ENCODE measurements around the gene TYW1B. TPM values are rescaled to one million over a fixed set of nuclear protein-coding genes. Genes with fewer than 3 reads are reported as not detected.
"Not testable (repeated sequence)": the region's sequence is repeated elsewhere in the genome, so short reads cannot be mapped to it uniquely, and the experiment has no call there.

TYW1B gene
- total RNA-seq, 1 experiment from 2014 or later: 5.5 TPM

GRCh38 chr7:72816370-72817157 is 11.4 kb downstream of the TYW1B start:
- H3K18ac ChIP-seq (ENCODE audit: insufficient read length, low read depth, low read length); H4K91ac ChIP-seq (ENCODE audit: insufficient read length, low read depth, low read length); H3K79me2 ChIP-seq (ENCODE audit: insufficient read depth, low read length); H3K23me2 ChIP-seq (ENCODE audit: insufficient read length, low read depth, low read length, poor library complexity, severe bottlenecking); H4K8ac ChIP-seq (replicated peaks; ENCODE audit: insufficient read length, low read depth, low read length); H2BK120ac ChIP-seq (ENCODE audit: low read depth, low read length, poor library complexity, severe bottlenecking); H3K9me3 ChIP-seq (ENCODE audit: control insufficient read depth, low read depth, low read length); H3K14ac ChIP-seq (ENCODE audit: insufficient read depth, low read length); H3K79me1 ChIP-seq (ENCODE audit: insufficient read depth, low read depth, low read length, poor library complexity, severe bottlenecking); H4K5ac ChIP-seq (ENCODE audit: insufficient read length, low read depth, low read length); H3K27me3 Mint-ChIP-seq (ENCODE audit: low read depth); H2BK15ac ChIP-seq (ENCODE audit: low read depth, low read length); H3K23ac ChIP-seq (ENCODE audit: insufficient read length, low read depth, low read length); H4K20me1 ChIP-seq (ENCODE audit: control insufficient read depth, insufficient read depth, insufficient read length); H3K4ac ChIP-seq (ENCODE audit: low read depth, low read length); H2BK5ac ChIP-seq (ENCODE audit: insufficient read length, low read length); H2BK12ac ChIP-seq (ENCODE audit: insufficient read length, low read depth, low read length); H3K4me1 ChIP-seq (ENCODE audit: insufficient read depth, low read length); H3K9ac ChIP-seq (ENCODE audit: extremely low read depth, insufficient read length, low read length); H3K4me2 ChIP-seq (ENCODE audit: insufficient read depth, insufficient read length, low read length); H2AFZ ChIP-seq (ENCODE audit: low read length); H3K56ac ChIP-seq (ENCODE audit: insufficient read length, low read depth, low read length); H3K4me3 Mint-ChIP-seq; H3K9me3 Mint-ChIP-seq; H2BK20ac ChIP-seq (ENCODE audit: low read depth, low read length, poor library complexity, severe bottlenecking); H3K27ac ChIP-seq (ENCODE audit: insufficient read length, low read depth, low read length); H3T11ph ChIP-seq (ENCODE audit: low read length); DNase-seq; H2AK5ac ChIP-seq (ENCODE audit: insufficient read length, low read length); H3K27me3 ChIP-seq (ENCODE audit: insufficient read depth, low read length): not testable (repeated sequence)
- H3K27ac Mint-ChIP-seq: peak overlapping the region in 1 of 3 experiments; percentile 91; a peak in 4 of 7 replicates
- peaks cover 10 to 15% of the 10 kb centered on the region in 2 experiments for H3K4me1 Mint-ChIP-seq
- peaks cover 15 to 45% (median 37%) of the 10 kb centered on the region in 3 experiments for H3K36me3 Mint-ChIP-seq (ENCODE audit: insufficient read depth in 1 of 3, low read depth in 3 of 3)
- no CpG with 5 or more reads among the region's 9 CpGs for WGBS (ENCODE audit: extremely low coverage, insufficient read length, low lambda C conversion rate)

GRCh38 chr7:72810437-72810836 is 17.6 kb downstream of the TYW1B start:
- not testable (repeated sequence) for H4K5ac ChIP-seq (ENCODE audit: insufficient read length, low read depth, low read length); H4K8ac ChIP-seq (replicated peaks; ENCODE audit: insufficient read length, low read depth, low read length); H2BK20ac ChIP-seq (ENCODE audit: low read depth, low read length, poor library complexity, severe bottlenecking); H4K91ac ChIP-seq (ENCODE audit: insufficient read length, low read depth, low read length); H2BK120ac ChIP-seq (ENCODE audit: low read depth, low read length, poor library complexity, severe bottlenecking); H3K4me3 Mint-ChIP-seq; H3K27ac ChIP-seq (ENCODE audit: insufficient read length, low read depth, low read length); H3K9ac ChIP-seq (ENCODE audit: extremely low read depth, insufficient read length, low read length); H3K79me2 ChIP-seq (ENCODE audit: insufficient read depth, low read length); H2BK5ac ChIP-seq (ENCODE audit: insufficient read length, low read length); H3K4me2 ChIP-seq (ENCODE audit: insufficient read depth, insufficient read length, low read length); H3K56ac ChIP-seq (ENCODE audit: insufficient read length, low read depth, low read length); H3K79me1 ChIP-seq (ENCODE audit: insufficient read depth, low read depth, low read length, poor library complexity, severe bottlenecking); H3K14ac ChIP-seq (ENCODE audit: insufficient read depth, low read length); H3K4me1 ChIP-seq (ENCODE audit: insufficient read depth, low read length); H3K23me2 ChIP-seq (ENCODE audit: insufficient read length, low read depth, low read length, poor library complexity, severe bottlenecking); H3K9me3 Mint-ChIP-seq; H4K20me1 ChIP-seq (ENCODE audit: control insufficient read depth, insufficient read depth, insufficient read length); H2BK12ac ChIP-seq (ENCODE audit: insufficient read length, low read depth, low read length); H3K9me3 ChIP-seq (ENCODE audit: control insufficient read depth, low read depth, low read length); DNase-seq; H3K27me3 Mint-ChIP-seq (ENCODE audit: low read depth); H3K4ac ChIP-seq (ENCODE audit: low read depth, low read length); H3T11ph ChIP-seq (ENCODE audit: low read length); H3K27me3 ChIP-seq (ENCODE audit: insufficient read depth, low read length); H3K23ac ChIP-seq (ENCODE audit: insufficient read length, low read depth, low read length); H2AFZ ChIP-seq (ENCODE audit: low read length); H2BK15ac ChIP-seq (ENCODE audit: low read depth, low read length); H3K4me1 Mint-ChIP-seq; H2AK5ac ChIP-seq (ENCODE audit: insufficient read length, low read length); H3K18ac ChIP-seq (ENCODE audit: insufficient read length, low read depth, low read length)
- Mint-ChIP-seq H3K36me3 (ENCODE audit: insufficient read depth in 1 of 3, low read depth in 3 of 3) (peaks cover 12 to 61% (median 34%) of the 10 kb centered on the region in 3 experiments; a peak in 6 of 7 replicates), H3K27ac (peak overlapping the region; percentile 35 to 49 (median 44); a peak in 2 of 7 replicates)
- no CpG with 5 or more reads among the region's 7 CpGs for WGBS (ENCODE audit: extremely low coverage, insufficient read length, low lambda C conversion rate)

All from H9 (cell line).